ENCODE measurements around the gene MTCH1.

GRCh38 chr6:37025621-37026466 is 39.8 kb upstream of the MTCH1 start:
- no peak for TF ChIP-seq CTBP1 (IDR thresholded peaks at IDR 0.05; ENCODE audit: borderline replicate concordance)
- no peak for TF ChIP-seq ARNT (IDR thresholded peaks at IDR 0.05)
- no peak for TF ChIP-seq FOXA1 (IDR thresholded peaks at IDR 0.05)
- no peak for TF ChIP-seq LEF1 (IDR thresholded peaks at IDR 0.05; ENCODE audit: borderline replicate concordance)
- no peak for TF ChIP-seq SP1 (IDR thresholded peaks at IDR 0.05)
- no peak for TF ChIP-seq FOXK2 (IDR thresholded peaks at IDR 0.05)

Measured in HEK293T (cell line).